Natural killer cell (primary cell): ENCODE results near the gene KIAA0319L. TPM values are rescaled to one million over a fixed set of nuclear protein-coding genes. Genes with fewer than 3 reads are reported as not detected.
A peak's percentile ranks its signal among the peaks of the same experiment; 100 is the strongest.

Experiments used
- ATAC-seq, 3 donors: fragments of 150-1000 bp in 2 of 3; fragments of 200-7000 bp in 1 of 3; cut with Tn5 transposase; 1 replicate in 1 of 3; 2 replicates in 2 of 3; pipeline ENCODE4 v1.10.0; 2021; ENCODE audit warnings: mild to moderate bottlenecking in 2 of 3, moderate library complexity in 2 of 3
- DNase-seq, 2 donors: peaks; one replicate each; pipeline versions ENCODE4 v3.0.0 to v3.0.0-alpha.2; 2013 to 2021; ENCODE audit warnings: mixed read lengths in 1 of 2
- H3K27ac ChIP-seq: one replicate; pipeline ENCODE4 v1.5.1; 2013; ENCODE audit warnings: mild to moderate bottlenecking, low read length
- H3K27me3 ChIP-seq: one replicate; pipeline ENCODE4 v1.6.1; 2013; ENCODE audit warnings: low read length; ENCODE audit not compliant: control insufficient read depth, insufficient read depth
- H3K36me3 ChIP-seq: one replicate; pipeline ENCODE4 v1.6.1; 2013; ENCODE audit warnings: low read length; ENCODE audit not compliant: control insufficient read depth, insufficient read depth
- H3K4me1 ChIP-seq: one replicate; pipeline ENCODE4 v1.6.1; 2013; ENCODE audit warnings: low read length; ENCODE audit not compliant: control insufficient read depth, insufficient read depth
- H3K4me3 ChIP-seq: one replicate; pipeline ENCODE4 v1.5.1; 2013; ENCODE audit warnings: low read length
- H3K9me3 ChIP-seq: one replicate; pipeline ENCODE4 v1.6.1; 2013; ENCODE audit warnings: low read length; ENCODE audit not compliant: control insufficient read depth, insufficient read depth
- H3K27ac Mint-ChIP-seq, 2 donors: one replicate each; pipeline ENCODE4 v1.8.0; 2022; ENCODE audit warnings: mild to moderate bottlenecking in 2 of 2, mixed read lengths in 2 of 2, moderate library complexity in 1 of 2
- H3K27me3 Mint-ChIP-seq, 2 donors: one replicate each; pipeline ENCODE4 v1.8.0; 2022; ENCODE audit warnings: low read depth in 2 of 2, mixed read lengths in 2 of 2
- H3K36me3 Mint-ChIP-seq: one replicate; pipeline ENCODE4 v1.8.0; 2022; ENCODE audit warnings: mixed read lengths
- H3K4me1 Mint-ChIP-seq, 2 donors: one replicate each; pipeline ENCODE4 v1.8.0; 2022; ENCODE audit warnings: mixed read lengths in 2 of 2
- H3K4me3 Mint-ChIP-seq: one replicate; pipeline ENCODE4 v1.8.0; 2022; ENCODE audit warnings: mild to moderate bottlenecking, moderate library complexity, mixed read lengths
- H3K9me3 Mint-ChIP-seq, 2 donors: one replicate each; pipeline ENCODE4 v1.8.0; 2022; ENCODE audit warnings: mixed read lengths in 2 of 2
- CTCF ChIP-seq: fragments of 200-600 bp; IDR thresholded peaks from one replicate; pipeline ENCODE4 v1.8.0; 2022; ENCODE audit warnings: antibody characterized with exemption
- WGBS: methylation state at CpG from one replicate; pipeline ENCODE4 v1.1.7; 2013; ENCODE audit warnings: missing lambda C conversion rate; ENCODE audit not compliant: insufficient coverage; 5-methylcytosine and 5-hydroxymethylcytosine counted together
- intact Hi-C: fragments of 100-400 bp; cut with micrococcal nuclease; formaldehyde crosslinking; loops from one replicate; pipeline ENCODE4 v1.14.2; 2022
- total RNA-seq, 4 donors: library from RNA; stranded (reverse); fragments of 120-200 nt in 1 of 4; gene quantifications; one replicate each; pipeline versions ENCODE4 v1.2.3 to v1.2.4, GENCODE V29; 2013 to 2022

Gene KIAA0319L
- total RNA-seq, 3 donors from 2014 or later (not counting 1 experiment from before 2014, with no cell fraction given) = 51.3 to 75.0 (median 64.8) TPM

GRCh38 chr1:35561297-35561971, 4.2 kb upstream of the KIAA0319L start:
- no peak for DNase-seq
- no peaks in the 10 kb centered on the region for H3K36me3 Mint-ChIP-seq

GRCh38 chr1:35560256-35561225, 3.3 kb upstream of the KIAA0319L start:
- intact Hi-C loops = no loop called here
- Histone ChIP-seq H3K4me1 (peaks cover 28% of the 10 kb centered on the region), H3K36me3 (peaks cover 2% of the 10 kb centered on the region), H3K9me3 (no peaks in the 10 kb centered on the region), H3K27me3 (no peaks in the 10 kb centered on the region), H3K27ac (no peak overlapping the region), H3K4me3 (no peak overlapping the region)
- H3K9me3 Mint-ChIP-seq = no peaks in the 10 kb centered on the region
- no peaks in the 10 kb centered on the region for H3K36me3 Mint-ChIP-seq
- H3K27ac Mint-ChIP-seq = peak overlapping the region in 1 of 2 donors; percentile 41
- ATAC-seq (no peak), DNase-seq (no peak)
- no peaks in the 10 kb centered on the region for H3K27me3 Mint-ChIP-seq
- no peak for TF ChIP-seq CTCF
- peaks cover 30 to 60% of the 10 kb centered on the region in 2 donors for H3K4me1 Mint-ChIP-seq
- H3K4me3 Mint-ChIP-seq = no peak overlapping the region
- WGBS = 93% methylated on average over 44 of the region's 44 CpGs

More at GRCh38 chr1:35561297-35561971, 4.2 kb upstream of the KIAA0319L start:
- no peak overlapping the region for H3K4me3 ChIP-seq
- peak overlapping the region in 1 of 2 donors; percentile 41 for H3K27ac Mint-ChIP-seq
- 95% methylated on average over 10 of the region's 11 CpGs for WGBS
- H3K4me3 Mint-ChIP-seq = peak overlapping the region; percentile 1
- H3K27ac ChIP-seq = no peak overlapping the region
- no peaks in the 10 kb centered on the region for H3K27me3 ChIP-seq
- intact Hi-C loops = no loop called here
- TF ChIP-seq CTCF = no peak
- H3K9me3 ChIP-seq = no peaks in the 10 kb centered on the region
- H3K4me1 Mint-ChIP-seq = peaks cover 21 to 52% of the 10 kb centered on the region in 2 donors
- peaks cover 26% of the 10 kb centered on the region for H3K4me1 ChIP-seq
- H3K9me3 Mint-ChIP-seq = no peaks in the 10 kb centered on the region
- no peaks in the 10 kb centered on the region for H3K27me3 Mint-ChIP-seq
- peaks cover 2% of the 10 kb centered on the region for H3K36me3 ChIP-seq
- no peak for ATAC-seq

- intact Hi-C loops = no loop called here
- H3K4me3 Mint-ChIP-seq = peak overlapping the region; percentile 62
- peaks cover 34 to 64% of the 10 kb centered on the region in 2 donors for H3K4me1 Mint-ChIP-seq
- H3K4me1 ChIP-seq = peaks cover 23% of the 10 kb centered on the region
- no peaks in the 10 kb centered on the region for H3K27me3 ChIP-seq
- H3K27ac Mint-ChIP-seq = peak overlapping the region; percentile 37 to 60
- no peaks in the 10 kb centered on the region for H3K9me3 ChIP-seq
- no peak for TF ChIP-seq CTCF
- no peaks in the 10 kb centered on the region for H3K36me3 Mint-ChIP-seq
- 85% methylated on average over 7 of the region's 7 CpGs for WGBS
- ATAC-seq (no peak), DNase-seq (peak in 1 of 2 donors; percentile 76)
- H3K27me3 Mint-ChIP-seq = no peaks in the 10 kb centered on the region
- H3K36me3 ChIP-seq = peaks cover 2% of the 10 kb centered on the region
- no peaks in the 10 kb centered on the region for H3K9me3 Mint-ChIP-seq
- no peak overlapping the region for H3K4me3 ChIP-seq
- no peak overlapping the region for H3K27ac ChIP-seq
These were observed 2.2 kb upstream of the KIAA0319L start for GRCh38 chr1:35559317-35559944.
